AG10803 (cell line): Measurements from ENCODE around the gene MPZL1.
A peak's percentile ranks its signal among the peaks of the same experiment; 100 is the strongest.

Experiments
- DNase-seq: peaks from one replicate; pipeline ENCODE4 v3.0.0; 2010; ENCODE audit warnings: low read depth
- H3K4me3 ChIP-seq: 2 replicates; pipeline ENCODE4 v1.5.1; 2011; ENCODE audit warnings: mild to moderate bottlenecking, low read length, control low read depth
- TF ChIP-seq, protein P1 (sequence below): conservative IDR thresholded peaks from 2 replicates; pipeline ENCODE4 v1.5.1; 2011; ENCODE audit warnings: mild to moderate bottlenecking, low read length, control low read depth, inconsistent platforms

Gene MPZL1

GRCh38 chr1:167776151-167776550 lies 54.4 kb downstream of the MPZL1 start:
- no peak overlapping the region for H3K4me3 ChIP-seq
- DNase-seq: peak; percentile 68
- TF ChIP-seq, protein P1, sequence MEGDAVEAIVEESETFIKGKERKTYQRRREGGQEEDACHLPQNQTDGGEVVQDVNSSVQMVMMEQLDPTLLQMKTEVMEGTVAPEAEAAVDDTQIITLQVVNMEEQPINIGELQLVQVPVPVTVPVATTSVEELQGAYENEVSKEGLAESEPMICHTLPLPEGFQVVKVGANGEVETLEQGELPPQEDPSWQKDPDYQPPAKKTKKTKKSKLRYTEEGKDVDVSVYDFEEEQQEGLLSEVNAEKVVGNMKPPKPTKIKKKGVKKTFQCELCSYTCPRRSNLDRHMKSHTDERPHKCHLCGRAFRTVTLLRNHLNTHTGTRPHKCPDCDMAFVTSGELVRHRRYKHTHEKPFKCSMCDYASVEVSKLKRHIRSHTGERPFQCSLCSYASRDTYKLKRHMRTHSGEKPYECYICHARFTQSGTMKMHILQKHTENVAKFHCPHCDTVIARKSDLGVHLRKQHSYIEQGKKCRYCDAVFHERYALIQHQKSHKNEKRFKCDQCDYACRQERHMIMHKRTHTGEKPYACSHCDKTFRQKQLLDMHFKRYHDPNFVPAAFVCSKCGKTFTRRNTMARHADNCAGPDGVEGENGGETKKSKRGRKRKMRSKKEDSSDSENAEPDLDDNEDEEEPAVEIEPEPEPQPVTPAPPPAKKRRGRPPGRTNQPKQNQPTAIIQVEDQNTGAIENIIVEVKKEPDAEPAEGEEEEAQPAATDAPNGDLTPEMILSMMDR: no peak

DNA sequence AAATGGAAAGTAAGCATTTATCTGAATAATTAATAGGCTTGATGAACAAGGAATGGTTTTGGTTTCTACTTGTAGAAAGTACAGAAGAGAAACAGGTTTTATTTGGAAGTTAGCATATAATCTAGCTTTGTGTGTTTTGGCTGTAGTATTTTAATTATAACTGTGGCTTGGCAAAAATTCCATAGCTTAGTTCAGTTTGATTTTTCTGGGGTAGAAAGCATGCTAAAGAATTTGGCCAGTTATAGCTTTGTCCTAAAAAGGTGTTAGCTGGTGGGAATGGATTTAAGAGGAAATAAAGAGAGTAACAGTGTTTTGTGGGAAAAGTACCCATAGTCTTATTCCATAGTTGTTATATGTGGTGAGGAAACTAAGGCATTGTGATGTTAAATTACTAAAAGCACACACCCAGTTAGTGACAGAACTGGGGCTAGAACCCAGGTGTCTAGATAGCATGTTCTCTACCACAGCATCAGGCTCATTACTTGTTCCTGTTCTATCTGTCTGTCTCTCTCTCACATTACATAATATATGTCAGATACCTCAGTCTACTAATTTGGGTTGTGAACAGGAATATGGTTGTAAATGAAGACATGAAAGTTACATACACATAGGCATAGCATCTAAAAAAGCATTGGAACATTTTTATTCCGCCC lies 55.0 kb downstream of the MPZL1 start:
- DNase-seq: peak; percentile 39
- H3K4me3 ChIP-seq: no peak overlapping the region
- TF ChIP-seq, protein P1: no peak

- no peak for DNase-seq
- TF ChIP-seq, protein P1: no peak
- no peak overlapping the region for H3K4me3 ChIP-seq
Observed at GRCh38 chr1:167777269-167777650, 55.5 kb downstream of the MPZL1 start.

GRCh38 chr1:167781558-167781957 lies 59.8 kb downstream of the MPZL1 start:
- no peak for DNase-seq
- no peak overlapping the region for H3K4me3 ChIP-seq
- TF ChIP-seq, protein P1: no peak

- no peak overlapping the region for H3K4me3 ChIP-seq
- TF ChIP-seq, protein P1: no peak
- DNase-seq: no peak
Observed at GRCh38 chr1:167782946-167783345, 61.2 kb downstream of the MPZL1 start.

GRCh38 chr1:167784876-167785550 lies 63.2 kb downstream of the MPZL1 start:
- no peak for DNase-seq
- H3K4me3 ChIP-seq: no peak overlapping the region
- TF ChIP-seq, protein P1: no peak

- no peak overlapping the region for H3K4me3 ChIP-seq
- no peak for DNase-seq
- TF ChIP-seq, protein P1: no peak
Observed at GRCh38 chr1:167786502-167786901, 64.7 kb downstream of the MPZL1 start.
